GM12878 (cell line): ENCODE data around the gene ATXN2. TPM values are rescaled to one million over a fixed set of nuclear protein-coding genes. Genes with fewer than 3 reads are reported as not detected.
A peak's percentile ranks its signal among the peaks of the same experiment; 100 is the strongest.

ENCODE experiments used
- ATAC-seq: fragments of 200-7000 bp; cut with Tn5 transposase; 3 replicates; pipeline ENCODE4 v1.9.1; 2020; ENCODE audit warnings: mild to moderate bottlenecking, moderate library complexity
- BruUV-seq: library from RNA; stranded (reverse); fragments of 400-500 nt; replicated peaks from 2 replicates; lab custom pipeline; 2021; lab: Mats Ljungman, UMichigan
- CTCF ChIA-PET: fragments of 300-600 bp; sonication (Branson Sonifier 250); formaldehyde crosslinking; extraction: SDS; loops from one replicate; lab custom pipeline; 2021; ENCODE audit warnings: inconsistent platforms; lab: Yijun Ruan, JAX
- POLR2A ChIA-PET: fragments of 350-600 bp; formaldehyde crosslinking; extraction: SDS; loops from one replicate; lab custom pipeline; 2021; ENCODE audit warnings: inconsistent platforms; lab: Charles Lee
- RAD21 ChIA-PET: fragments of 300-600 bp; sonication (Branson Sonifier 250); formaldehyde crosslinking; loops from one replicate; lab custom pipeline; 2023; ENCODE audit warnings: antibody characterized with exemption; ENCODE audit not compliant: unreplicated experiment; lab: Charles Lee
- SMC1A ChIA-PET: fragments of 300-600 bp; sonication (Branson Sonifier 250); formaldehyde crosslinking; loops from one replicate; lab custom pipeline; 2023; ENCODE audit not compliant: unreplicated experiment, uncharacterized antibody; lab: Charles Lee
- DNase-seq: peaks from one replicate; pipeline ENCODE4 v3.0.0-alpha.2; 2011; ENCODE audit warnings: low read depth, low spot score
- FAIRE-seq: peaks from 3 replicates; lab custom pipeline; 2011; peaks lifted over from hg19 to GRCh38; lab: Jason Lieb, UNC
- H2AFZ ChIP-seq: 2 replicates; pipeline ENCODE4 v1.6.0; 2011; ENCODE audit warnings: low read depth, low read length, control low read depth; ENCODE audit not compliant: control insufficient read depth
- H3K27ac ChIP-seq: 2 replicates; pipeline ENCODE4 v1.5.1; 2011; ENCODE audit warnings: control low read depth; ENCODE audit not compliant: control insufficient read depth, insufficient read depth
- H3K27me3 ChIP-seq, 2 experiments: replicated peaks in 1 of 2; 2 replicates each; pipeline versions ENCODE4 v1.6.0 to v1.6.1; 2011; ENCODE audit warnings: low read length in 1 of 2; ENCODE audit not compliant: control insufficient read depth in 2 of 2, insufficient read depth in 2 of 2
- H3K36me3 ChIP-seq, 2 experiments: 2 replicates each; pipeline ENCODE4 v1.5.1; 2011; ENCODE audit warnings: low read length in 1 of 2; ENCODE audit not compliant: control insufficient read depth in 2 of 2, insufficient read depth in 2 of 2
- H3K4me1 ChIP-seq: 2 replicates; pipeline ENCODE4 v1.6.1; 2011; ENCODE audit warnings: mild to moderate bottlenecking, low read length, moderate library complexity, mixed read lengths; ENCODE audit not compliant: control insufficient read depth, insufficient read depth
- H3K4me2 ChIP-seq: 2 replicates; pipeline ENCODE4 v1.6.0; 2011; ENCODE audit warnings: control low read depth; ENCODE audit not compliant: control insufficient read depth, insufficient read depth
- H3K4me3 ChIP-seq: fragments of 200-600 bp; sonication (generic); 2 replicates; pipeline ENCODE4 v1.5.1; 2016
- H3K79me2 ChIP-seq: 2 replicates; pipeline ENCODE4 v1.6.0; 2011; ENCODE audit warnings: low read length; ENCODE audit not compliant: control insufficient read depth, insufficient read depth
- H3K9ac ChIP-seq: 2 replicates; pipeline ENCODE4 v1.8.0; 2011; ENCODE audit warnings: low read length, control low read depth, mixed read lengths; ENCODE audit not compliant: control insufficient read depth, insufficient read depth
- H3K9me3 ChIP-seq: replicated peaks from 3 replicates; pipeline ENCODE4 v1.5.1; 2011; ENCODE audit warnings: mild to moderate bottlenecking, low read length; ENCODE audit not compliant: control insufficient read depth, insufficient read depth
- H4K20me1 ChIP-seq: 2 replicates; pipeline ENCODE4 v1.6.0; 2011; ENCODE audit not compliant: control insufficient read depth, insufficient read depth
- EZH2 ChIP-seq: IDR thresholded peaks from 2 replicates; pipeline ENCODE4 v1.6.1; 2012; ENCODE audit warnings: low read depth, mild to moderate bottlenecking, control low read depth, inconsistent platforms, low read length, borderline replicate concordance; ENCODE audit not compliant: control insufficient read depth
- HDGF ChIP-seq: fragments of 450-650 bp; IDR thresholded peaks from 2 replicates; pipeline ENCODE4 v1.6.1; 2016; ENCODE audit warnings: antibody characterized with exemption
- MYC ChIP-seq: IDR thresholded peaks from 2 replicates; pipeline ENCODE4 v1.6.1; 2011; ENCODE audit warnings: mild to moderate bottlenecking, low read length, moderate library complexity, inconsistent platforms; ENCODE audit not compliant: insufficient read depth, insufficient replicate concordance, insufficient read length, severe bottlenecking
- NFYB ChIP-seq: IDR thresholded peaks from 2 replicates; pipeline ENCODE4 v1.6.1; 2011; ENCODE audit warnings: low read depth, mild to moderate bottlenecking, low read length, improper control_type of control experiment, moderate library complexity; ENCODE audit not compliant: insufficient read depth
- NR2C1 ChIP-seq: fragments of 450-650 bp; IDR thresholded peaks from 2 replicates; pipeline ENCODE4 v1.6.1; 2017; ENCODE audit warnings: antibody characterized with exemption, mild to moderate bottlenecking, moderate library complexity
- RB1 ChIP-seq: fragments of 450-650 bp; formaldehyde crosslinking; IDR thresholded peaks from 2 replicates; pipeline ENCODE4 v1.6.1; 2017; ENCODE audit warnings: mild to moderate bottlenecking, borderline replicate concordance
- RBBP5 ChIP-seq: fragments of 200-600 bp; sonication (generic); conservative IDR thresholded peaks from 2 replicates; pipeline ENCODE4 v1.6.1; 2016
- SMARCA5 ChIP-seq: fragments of 450-650 bp; IDR thresholded peaks from 2 replicates; pipeline ENCODE4 v1.6.1; 2017; ENCODE audit warnings: mild to moderate bottlenecking
- SMC3 ChIP-seq: IDR thresholded peaks from 2 replicates; pipeline ENCODE4 v1.6.1; 2011; ENCODE audit warnings: low read length, improper control_type of control experiment, borderline replicate concordance
- WGBS: methylation state at CpG from one replicate; pipeline ENCODE4 v1.1.6; 2016; ENCODE audit warnings: low lambda C conversion rate; ENCODE audit not compliant: insufficient replicate concordance, insufficient coverage; ENCODE audit errors: missing lambda C conversion rate; 5-methylcytosine and 5-hydroxymethylcytosine counted together
- in situ Hi-C: fragments of 300-500 bp; cut with MboI; formaldehyde crosslinking; loops from 9 replicates; pipeline ENCODE4 v1.14.3; 2018; ENCODE audit warnings: mixed read lengths
- intact Hi-C: fragments of 100-400 bp; cut with micrococcal nuclease; formaldehyde crosslinking; loops from one replicate; pipeline ENCODE4 v1.14.2; 2022; ENCODE audit not compliant: unreplicated experiment
- polyA plus RNA-seq, 11 experiments: library from polyadenylated mRNA; depleted of rRNA in 4 of 11; unstranded in 6 of 11; stranded (reverse) in 5 of 11; fragments of >200 nt; fragmentation: Nextera tagmentation in 4 of 11; fragmentation: Illumina TruSeq in 1 of 11; extraction: Ambion mirVana in 4 of 11; extraction: Trizol in 1 of 11; gene quantifications; 1 replicate in 1 of 11; 2 replicates in 10 of 11; pipeline versions ENCODE4 v1.2.1 to v1.2.3, GENCODE V29; 2011 to 2016; ENCODE audit warnings: inconsistent platforms in 2 of 11, missing spikeins in 2 of 11, low read depth in 1 of 11
- total RNA-seq, 4 experiments: library from RNA; depleted of rRNA in 3 of 4; stranded (reverse); fragments of >200 nt in 3 of 4; fragmentation: Illumina TruSeq in 1 of 4; extraction: Trizol in 1 of 4; gene quantifications; 2 replicates each; pipeline versions ENCODE4 v1.2.1 to v1.2.3, GENCODE V29; 2013 to 2021
- TF ChIP-seq, protein P1 (sequence below): fragments of 450-650 bp; IDR thresholded peaks from 2 replicates; pipeline ENCODE4 v1.6.1; 2018; ENCODE audit warnings: mild to moderate bottlenecking, low read depth, moderate library complexity; ENCODE audit not compliant: partially characterized antibody
- TF ChIP-seq, protein P2 (sequence below): fragments of 450-650 bp; formaldehyde crosslinking; IDR thresholded peaks from 2 replicates; pipeline ENCODE4 v1.4.0; 2022; ENCODE audit warnings: mild to moderate bottlenecking, moderate library complexity
- TF ChIP-seq, protein P3 (sequence below): IDR thresholded peaks from 2 replicates; pipeline ENCODE4 v1.6.1; 2012; ENCODE audit warnings: low read length, inconsistent platforms

ATXN2 gene
- total and polyA plus RNA-seq, 10 of the 15 experiments (the other 5 are each of a cell fraction or from before 2014, with no cell fraction given): 8.8 to 31.5 (median 19.0) TPM

DNA sequence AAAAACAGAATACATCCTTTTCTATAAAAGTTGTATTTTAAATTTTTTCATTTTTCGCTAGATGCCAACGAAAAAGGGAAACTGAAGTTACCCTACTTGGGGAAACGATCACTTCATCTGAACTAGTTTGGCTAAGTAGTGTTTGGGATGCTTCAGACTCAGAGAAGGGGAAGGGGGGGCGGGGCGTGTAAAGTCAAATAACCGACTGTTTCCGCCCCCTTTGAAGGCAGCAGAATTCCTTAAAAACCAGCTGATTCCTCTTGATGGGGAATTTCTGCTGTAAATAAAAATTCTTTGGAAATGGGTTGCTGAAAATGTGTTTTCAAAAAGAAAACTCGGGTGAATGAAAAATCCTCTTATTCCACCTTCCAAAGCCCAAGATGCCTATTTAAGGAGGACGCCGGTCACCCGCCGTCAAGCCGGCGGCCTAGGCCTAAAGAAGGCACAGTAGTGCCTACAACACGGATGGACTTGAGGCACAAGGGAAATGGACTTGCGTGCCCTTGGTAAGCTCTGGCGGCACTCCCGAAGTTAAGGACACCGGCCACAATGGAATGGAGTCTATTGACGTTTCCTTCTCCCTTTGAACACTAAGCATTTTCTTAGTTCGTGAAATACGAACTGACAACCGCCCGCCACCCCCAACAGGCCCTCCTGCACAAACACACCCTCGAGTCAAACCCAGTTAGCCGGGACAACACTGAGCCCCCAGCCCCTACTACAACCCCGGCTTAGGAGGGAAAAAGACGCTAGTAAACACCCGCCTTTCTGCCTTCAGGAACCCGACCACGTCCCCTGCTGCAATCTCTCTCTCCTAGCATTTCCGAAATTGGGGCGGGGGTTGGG, 1.9 kb downstream of the ATXN2 start:
- intact Hi-C loops: no loop called here
- H2AFZ ChIP-seq: peak overlapping the region; percentile 26; the same call in 1 of the 2 replicates
- DNase-seq: no peak
- no peak for TF ChIP-seq HDGF
- TF ChIP-seq, protein P1, sequence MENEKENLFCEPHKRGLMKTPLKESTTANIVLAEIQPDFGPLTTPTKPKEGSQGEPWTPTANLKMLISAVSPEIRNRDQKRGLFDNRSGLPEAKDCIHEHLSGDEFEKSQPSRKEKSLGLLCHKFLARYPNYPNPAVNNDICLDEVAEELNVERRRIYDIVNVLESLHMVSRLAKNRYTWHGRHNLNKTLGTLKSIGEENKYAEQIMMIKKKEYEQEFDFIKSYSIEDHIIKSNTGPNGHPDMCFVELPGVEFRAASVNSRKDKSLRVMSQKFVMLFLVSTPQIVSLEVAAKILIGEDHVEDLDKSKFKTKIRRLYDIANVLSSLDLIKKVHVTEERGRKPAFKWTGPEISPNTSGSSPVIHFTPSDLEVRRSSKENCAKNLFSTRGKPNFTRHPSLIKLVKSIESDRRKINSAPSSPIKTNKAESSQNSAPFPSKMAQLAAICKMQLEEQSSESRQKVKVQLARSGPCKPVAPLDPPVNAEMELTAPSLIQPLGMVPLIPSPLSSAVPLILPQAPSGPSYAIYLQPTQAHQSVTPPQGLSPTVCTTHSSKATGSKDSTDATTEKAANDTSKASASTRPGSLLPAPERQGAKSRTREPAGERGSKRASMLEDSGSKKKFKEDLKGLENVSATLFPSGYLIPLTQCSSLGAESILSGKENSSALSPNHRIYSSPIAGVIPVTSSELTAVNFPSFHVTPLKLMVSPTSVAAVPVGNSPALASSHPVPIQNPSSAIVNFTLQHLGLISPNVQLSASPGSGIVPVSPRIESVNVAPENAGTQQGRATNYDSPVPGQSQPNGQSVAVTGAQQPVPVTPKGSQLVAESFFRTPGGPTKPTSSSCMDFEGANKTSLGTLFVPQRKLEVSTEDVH: no peak
- no peak for TF ChIP-seq EZH2
- TF ChIP-seq, protein P2, sequence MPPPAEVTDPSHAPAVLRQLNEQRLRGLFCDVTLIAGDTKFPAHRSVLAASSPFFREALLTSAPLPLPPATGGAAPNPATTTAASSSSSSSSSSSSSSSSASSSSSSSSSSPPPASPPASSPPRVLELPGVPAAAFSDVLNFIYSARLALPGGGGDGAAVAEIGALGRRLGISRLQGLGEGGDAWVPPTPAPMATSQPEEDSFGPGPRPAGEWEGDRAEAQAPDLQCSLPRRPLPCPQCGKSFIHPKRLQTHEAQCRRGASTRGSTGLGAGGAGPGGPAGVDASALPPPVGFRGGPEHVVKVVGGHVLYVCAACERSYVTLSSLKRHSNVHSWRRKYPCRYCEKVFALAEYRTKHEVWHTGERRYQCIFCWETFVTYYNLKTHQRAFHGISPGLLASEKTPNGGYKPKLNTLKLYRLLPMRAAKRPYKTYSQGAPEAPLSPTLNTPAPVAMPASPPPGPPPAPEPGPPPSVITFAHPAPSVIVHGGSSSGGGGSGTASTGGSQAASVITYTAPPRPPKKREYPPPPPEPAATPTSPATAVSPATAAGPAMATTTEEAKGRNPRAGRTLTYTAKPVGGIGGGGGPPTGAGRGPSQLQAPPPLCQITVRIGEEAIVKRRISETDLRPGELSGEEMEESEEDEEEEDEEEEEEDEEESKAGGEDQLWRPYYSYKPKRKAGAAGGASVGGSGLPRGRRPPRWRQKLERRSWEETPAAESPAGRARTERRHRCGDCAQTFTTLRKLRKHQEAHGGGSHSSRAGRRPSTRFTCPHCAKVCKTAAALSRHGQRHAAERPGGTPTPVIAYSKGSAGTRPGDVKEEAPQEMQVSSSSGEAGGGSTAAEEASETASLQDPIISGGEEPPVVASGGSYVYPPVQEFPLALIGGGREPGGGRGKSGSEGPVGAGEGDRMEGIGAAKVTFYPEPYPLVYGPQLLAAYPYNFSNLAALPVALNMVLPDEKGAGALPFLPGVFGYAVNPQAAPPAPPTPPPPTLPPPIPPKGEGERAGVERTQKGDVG (CRISPR knock-in tag): no peak
- TF ChIP-seq RBBP5: no peak
- no peak for TF ChIP-seq NR2C1
- TF ChIP-seq, protein P3, sequence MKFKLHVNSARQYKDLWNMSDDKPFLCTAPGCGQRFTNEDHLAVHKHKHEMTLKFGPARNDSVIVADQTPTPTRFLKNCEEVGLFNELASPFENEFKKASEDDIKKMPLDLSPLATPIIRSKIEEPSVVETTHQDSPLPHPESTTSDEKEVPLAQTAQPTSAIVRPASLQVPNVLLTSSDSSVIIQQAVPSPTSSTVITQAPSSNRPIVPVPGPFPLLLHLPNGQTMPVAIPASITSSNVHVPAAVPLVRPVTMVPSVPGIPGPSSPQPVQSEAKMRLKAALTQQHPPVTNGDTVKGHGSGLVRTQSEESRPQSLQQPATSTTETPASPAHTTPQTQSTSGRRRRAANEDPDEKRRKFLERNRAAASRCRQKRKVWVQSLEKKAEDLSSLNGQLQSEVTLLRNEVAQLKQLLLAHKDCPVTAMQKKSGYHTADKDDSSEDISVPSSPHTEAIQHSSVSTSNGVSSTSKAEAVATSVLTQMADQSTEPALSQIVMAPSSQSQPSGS: no peak
- no peak for TF ChIP-seq RB1
- no peak for TF ChIP-seq SMARCA5
- TF ChIP-seq NFYB: no peak
- no peak for TF ChIP-seq SMC3
- peak; percentile 20 for TF ChIP-seq MYC

More for the DNA sequence above, 1.9 kb downstream of the ATXN2 start:
- ChIA-PET POLR2A (interaction anchor here (0.5 to 0.8 kb wide), 2 partner anchors 11 to 86 kb away, joined by 4 to 5 read pairs; no protein-coding TSS in a partner anchor), RAD21 (no interaction called here), SMC1A (no interaction called here), CTCF (no interaction called here)
- H3K36me3 ChIP-seq: no peaks in the 10 kb centered on the region
- peaks cover 66% of the 10 kb centered on the region for H3K79me2 ChIP-seq
- TSS peak; percentile 73 for BruUV-seq
- peak overlapping the region; percentile 88 for H3K9ac ChIP-seq
- peak overlapping the region; percentile 96 for H3K27ac ChIP-seq
- no peaks in the 10 kb centered on the region for H3K4me1 ChIP-seq
- no peak for FAIRE-seq
- H3K27me3 ChIP-seq: no peaks in the 10 kb centered on the region
- 1% methylated on average over 33 of the region's 33 CpGs for WGBS
- in situ Hi-C loops: no loop called here
- peak overlapping the region; percentile 99 for H3K4me3 ChIP-seq
- H4K20me1 ChIP-seq: no peaks in the 10 kb centered on the region
- H3K4me2 ChIP-seq: peak overlapping the region; percentile 77
- ATAC-seq: peak; percentile 26
- no peaks in the 10 kb centered on the region for H3K9me3 ChIP-seq
